ENCODE measurements around the gene NUP214.
"Not testable (repeated sequence)": the region's sequence is repeated elsewhere in the genome, so short reads cannot be mapped to it uniquely, and the experiment has no call there.

NUP214 gene

DNA sequence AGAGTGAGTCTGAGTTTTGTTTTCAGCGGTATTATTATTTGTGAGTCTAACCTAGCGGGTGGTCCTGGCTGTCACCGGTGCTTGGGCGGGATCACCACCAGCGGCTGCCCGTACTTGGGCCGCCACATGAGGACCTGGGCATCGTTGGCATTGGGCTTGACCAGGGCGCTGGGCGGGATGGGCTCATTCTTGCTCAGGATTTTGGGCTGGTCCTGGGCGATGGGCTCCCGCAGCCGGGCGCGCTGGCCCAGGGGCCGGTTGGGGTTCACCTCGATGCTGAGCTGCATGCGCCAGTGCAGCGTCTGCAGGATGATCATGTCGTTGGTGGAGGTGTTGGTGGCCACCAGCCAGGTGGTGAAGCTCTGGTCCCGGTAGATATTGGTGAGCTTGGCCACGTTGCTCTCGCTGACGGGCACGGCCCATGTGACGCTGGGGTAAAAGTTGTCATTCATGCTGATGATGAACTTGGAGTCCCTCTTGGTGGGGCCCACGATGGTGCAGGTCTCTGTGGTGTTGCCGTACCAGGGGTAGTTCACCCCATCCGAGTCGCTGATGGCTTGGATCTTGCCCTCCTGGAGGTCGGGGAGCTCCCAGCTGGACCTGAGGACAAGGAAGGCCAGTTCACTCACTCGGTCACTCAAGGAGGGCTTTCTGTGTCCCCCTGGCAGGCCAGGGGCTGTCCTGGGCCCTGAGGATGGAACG, 135.5 kb downstream of the NUP214 start:
- Histone ChIP-seq H3K27ac (no peak overlapping the region), H3K36me3 (peaks cover 0 to 9% (median 8%) of the 10 kb centered on the region in 3 donors), H3K4me3 (no peak overlapping the region), H3K4me1 (peaks cover 0 to 6% (median 2%) of the 10 kb centered on the region in 4 donors), H3K27me3 (no peaks in the 10 kb centered on the region), H3K9me3 (no peaks in the 10 kb centered on the region)
- DNase-seq: no peak
- intact Hi-C loops (cut with DNase I; ENCODE audit: low total_unique reads): no loop called here
- TF ChIP-seq, protein P1, sequence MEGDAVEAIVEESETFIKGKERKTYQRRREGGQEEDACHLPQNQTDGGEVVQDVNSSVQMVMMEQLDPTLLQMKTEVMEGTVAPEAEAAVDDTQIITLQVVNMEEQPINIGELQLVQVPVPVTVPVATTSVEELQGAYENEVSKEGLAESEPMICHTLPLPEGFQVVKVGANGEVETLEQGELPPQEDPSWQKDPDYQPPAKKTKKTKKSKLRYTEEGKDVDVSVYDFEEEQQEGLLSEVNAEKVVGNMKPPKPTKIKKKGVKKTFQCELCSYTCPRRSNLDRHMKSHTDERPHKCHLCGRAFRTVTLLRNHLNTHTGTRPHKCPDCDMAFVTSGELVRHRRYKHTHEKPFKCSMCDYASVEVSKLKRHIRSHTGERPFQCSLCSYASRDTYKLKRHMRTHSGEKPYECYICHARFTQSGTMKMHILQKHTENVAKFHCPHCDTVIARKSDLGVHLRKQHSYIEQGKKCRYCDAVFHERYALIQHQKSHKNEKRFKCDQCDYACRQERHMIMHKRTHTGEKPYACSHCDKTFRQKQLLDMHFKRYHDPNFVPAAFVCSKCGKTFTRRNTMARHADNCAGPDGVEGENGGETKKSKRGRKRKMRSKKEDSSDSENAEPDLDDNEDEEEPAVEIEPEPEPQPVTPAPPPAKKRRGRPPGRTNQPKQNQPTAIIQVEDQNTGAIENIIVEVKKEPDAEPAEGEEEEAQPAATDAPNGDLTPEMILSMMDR (IDR thresholded peaks at IDR 0.05): no peak

DNA sequence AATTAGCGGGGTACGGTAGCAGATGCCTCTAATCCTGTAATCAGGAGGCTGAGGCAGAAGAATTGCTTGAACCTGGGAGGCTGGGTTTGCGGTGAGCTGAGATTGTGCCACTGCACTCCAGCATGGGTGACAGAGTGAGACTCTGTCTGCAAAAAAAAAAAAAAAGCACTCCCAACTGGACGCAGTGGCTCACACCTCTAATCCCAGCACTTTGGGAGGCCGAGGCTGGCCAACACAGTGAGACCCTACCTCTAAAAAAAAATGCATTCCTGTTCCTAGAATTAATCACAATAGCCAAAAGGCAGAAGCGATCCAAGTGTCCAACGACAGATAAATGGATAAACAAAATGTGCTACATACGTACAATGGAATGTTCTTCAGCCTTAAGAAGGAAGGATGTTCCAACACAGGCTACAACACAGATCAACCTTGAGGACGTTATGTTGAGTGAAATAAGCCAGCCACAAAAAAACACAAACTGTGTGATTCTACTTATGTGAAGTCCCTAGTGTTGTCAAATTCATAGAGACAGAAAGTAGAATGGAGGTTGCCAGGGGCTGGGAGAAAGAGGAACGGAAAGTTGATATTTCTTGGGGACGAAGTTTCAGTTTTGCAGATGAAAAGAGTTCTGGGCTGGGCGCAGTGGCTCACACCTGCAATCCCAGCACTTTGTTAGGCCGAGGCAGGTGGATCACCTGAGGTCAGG, 137.1 kb downstream of the NUP214 start:
- no peaks in the 10 kb centered on the region for H3K9me3 ChIP-seq
- intact Hi-C loops (cut with DNase I; ENCODE audit: low total_unique reads): loop anchor here (2.0 kb wide), 1 partner anchor 56 kb away; no protein-coding TSS in a partner anchor
- TF ChIP-seq, protein P1 (IDR thresholded peaks at IDR 0.05): no peak
- H3K27ac ChIP-seq: no peak overlapping the region
- no peak overlapping the region for H3K4me3 ChIP-seq
- DNase-seq: no peak
- peaks cover 0 to 9% (median 8%) of the 10 kb centered on the region in 3 donors for H3K36me3 ChIP-seq
- no peaks in the 10 kb centered on the region for H3K4me1 ChIP-seq
- H3K27me3 ChIP-seq: peaks cover 0 to 4% of the 10 kb centered on the region in 2 donors

DNA sequence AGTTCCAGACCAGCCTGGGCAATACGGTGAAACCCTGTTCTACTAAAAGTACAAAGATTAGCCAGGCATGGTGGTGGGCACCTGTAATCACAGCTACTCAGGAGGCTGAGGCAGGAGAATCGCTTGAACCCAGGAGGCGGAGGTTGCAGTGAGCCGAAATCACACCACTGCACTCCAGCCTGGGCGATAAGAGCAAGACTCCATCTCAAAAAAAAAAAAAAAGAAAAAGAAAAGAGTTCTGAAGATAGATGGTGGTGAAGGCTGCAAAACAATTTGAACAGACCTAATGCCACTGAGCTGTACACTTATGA, 137.6 kb downstream of the NUP214 start:
- not testable (repeated sequence) for H3K36me3 ChIP-seq, H3K9me3 ChIP-seq, H3K4me1 ChIP-seq, H3K27me3 ChIP-seq, H3K4me3 ChIP-seq, H3K27ac ChIP-seq, DNase-seq
- intact Hi-C loops (cut with DNase I; ENCODE audit: low total_unique reads): loop anchor here (2.0 kb wide), 1 partner anchor 56 kb away; no protein-coding TSS in a partner anchor

- no peak overlapping the region for H3K27ac ChIP-seq
- intact Hi-C loops (cut with DNase I; ENCODE audit: low total_unique reads): loop anchor here (2.0 kb wide), 1 partner anchor 57 kb away; no protein-coding TSS in a partner anchor
- peaks cover 0 to 4% of the 10 kb centered on the region in 2 donors for H3K27me3 ChIP-seq
- DNase-seq: no peak
- H3K4me3 ChIP-seq: no peak overlapping the region
- H3K36me3 ChIP-seq: peaks cover 0 to 9% (median 8%) of the 10 kb centered on the region in 3 donors
- no peaks in the 10 kb centered on the region for H3K4me1 ChIP-seq
- TF ChIP-seq, protein P1 (IDR thresholded peaks at IDR 0.05): no peak
- H3K9me3 ChIP-seq: no peaks in the 10 kb centered on the region
Measured at GRCh38 chr9:131263701-131264100, 138.3 kb downstream of the NUP214 start.

DNA sequence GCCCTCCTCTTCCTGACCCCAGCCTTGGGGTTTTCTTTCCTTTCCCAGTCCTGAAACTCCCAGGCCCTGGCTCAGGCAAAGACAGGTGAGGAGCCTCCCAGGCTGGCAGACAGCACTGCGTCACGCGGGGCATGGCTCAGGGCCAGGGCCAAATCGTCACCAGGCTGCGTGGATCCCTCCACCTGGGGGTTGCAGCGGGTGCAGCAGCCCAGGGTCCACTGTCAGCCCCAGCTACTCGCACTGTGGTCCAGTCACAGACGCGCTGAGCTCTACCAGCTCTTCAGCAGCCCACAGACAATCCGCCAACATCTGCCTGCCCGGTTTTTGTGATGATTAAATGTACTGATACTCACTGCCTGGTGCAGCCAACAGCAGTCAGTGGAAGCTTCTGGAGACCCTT, 138.8 kb downstream of the NUP214 start:
- H3K4me1 ChIP-seq: no peaks in the 10 kb centered on the region
- H3K27ac ChIP-seq: no peak overlapping the region
- peaks cover 0 to 4% of the 10 kb centered on the region in 2 donors for H3K27me3 ChIP-seq
- no peak overlapping the region for H3K4me3 ChIP-seq
- H3K36me3 ChIP-seq: peaks cover 0 to 9% (median 8%) of the 10 kb centered on the region in 3 donors
- intact Hi-C loops (cut with DNase I; ENCODE audit: low total_unique reads): no loop called here
- DNase-seq: no peak
- TF ChIP-seq, protein P1 (IDR thresholded peaks at IDR 0.05): no peak
- no peaks in the 10 kb centered on the region for H3K9me3 ChIP-seq
